ENCODE results near the gene PAK6.

Gene PAK6

DNA sequence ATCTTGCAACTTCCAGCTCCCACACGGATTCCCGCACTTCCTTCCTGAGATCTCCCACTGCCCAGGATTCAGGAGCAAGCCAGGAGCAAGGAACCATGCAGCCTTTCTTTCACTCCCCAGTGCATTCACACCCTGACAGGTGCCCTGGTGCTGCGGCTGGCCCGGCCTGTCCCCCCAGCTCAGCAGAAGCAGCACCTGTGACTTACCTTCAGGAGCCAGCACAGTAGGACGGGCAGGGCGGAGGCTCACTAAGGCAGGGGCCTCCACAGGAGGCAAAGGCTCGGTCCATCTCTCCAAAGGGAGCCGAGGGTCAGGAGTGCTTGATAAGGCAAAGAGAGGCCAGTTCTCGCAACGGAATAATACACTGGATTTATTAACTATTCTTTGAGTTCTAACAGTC lies 39.2 kb downstream of the PAK6 start:
- DNase-seq = no peak

- DNase-seq = peak; percentile 82 to 84
These were observed 40.7 kb downstream of the PAK6 start for GRCh38 chr15:40279437-40280141.

DNA sequence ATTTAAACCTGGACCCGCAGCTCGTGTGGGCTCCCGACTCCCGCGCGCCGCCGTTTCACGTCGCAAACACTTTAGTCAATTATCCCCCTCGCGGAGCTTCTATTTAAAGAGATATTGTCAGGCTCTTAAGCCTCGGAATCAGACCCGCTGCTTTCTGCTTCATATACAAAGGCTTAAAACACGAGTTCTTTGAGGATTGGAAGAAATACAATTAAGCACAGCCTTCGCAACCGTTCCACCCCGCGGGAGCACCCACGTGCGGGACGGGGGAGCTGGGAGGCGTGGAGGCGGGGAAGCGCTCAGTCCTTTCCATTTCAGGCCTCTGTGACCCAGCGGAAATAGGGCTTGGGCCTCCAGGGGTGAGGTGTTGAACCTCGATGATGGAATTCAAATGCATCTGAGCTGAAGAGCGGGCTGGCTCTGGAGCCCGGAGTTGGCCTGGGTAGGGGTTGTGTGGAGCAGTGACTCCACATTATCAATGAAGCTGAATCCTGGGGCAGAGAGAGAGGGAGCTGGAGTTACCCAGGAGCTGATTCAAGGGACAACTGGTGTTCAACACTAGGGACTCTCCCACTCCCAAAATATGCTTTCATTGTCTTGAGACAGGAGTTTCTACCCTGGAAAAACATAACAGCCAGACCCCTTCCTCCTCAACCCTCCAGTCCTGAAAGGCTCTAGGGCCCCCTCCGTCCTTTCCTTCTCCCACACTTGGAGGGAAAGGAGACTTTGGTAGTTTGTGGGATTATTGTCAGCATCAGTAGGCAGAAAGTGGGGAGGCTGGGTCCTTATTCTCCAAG lies 41.6 kb downstream of the PAK6 start:
- no peak for DNase-seq

- DNase-seq = no peak
These were observed 42.4 kb downstream of the PAK6 start for GRCh38 chr15:40281057-40281800.

- DNase-seq = no peak
These were observed 42.9 kb downstream of the PAK6 start for GRCh38 chr15:40281801-40282146.

DNA sequence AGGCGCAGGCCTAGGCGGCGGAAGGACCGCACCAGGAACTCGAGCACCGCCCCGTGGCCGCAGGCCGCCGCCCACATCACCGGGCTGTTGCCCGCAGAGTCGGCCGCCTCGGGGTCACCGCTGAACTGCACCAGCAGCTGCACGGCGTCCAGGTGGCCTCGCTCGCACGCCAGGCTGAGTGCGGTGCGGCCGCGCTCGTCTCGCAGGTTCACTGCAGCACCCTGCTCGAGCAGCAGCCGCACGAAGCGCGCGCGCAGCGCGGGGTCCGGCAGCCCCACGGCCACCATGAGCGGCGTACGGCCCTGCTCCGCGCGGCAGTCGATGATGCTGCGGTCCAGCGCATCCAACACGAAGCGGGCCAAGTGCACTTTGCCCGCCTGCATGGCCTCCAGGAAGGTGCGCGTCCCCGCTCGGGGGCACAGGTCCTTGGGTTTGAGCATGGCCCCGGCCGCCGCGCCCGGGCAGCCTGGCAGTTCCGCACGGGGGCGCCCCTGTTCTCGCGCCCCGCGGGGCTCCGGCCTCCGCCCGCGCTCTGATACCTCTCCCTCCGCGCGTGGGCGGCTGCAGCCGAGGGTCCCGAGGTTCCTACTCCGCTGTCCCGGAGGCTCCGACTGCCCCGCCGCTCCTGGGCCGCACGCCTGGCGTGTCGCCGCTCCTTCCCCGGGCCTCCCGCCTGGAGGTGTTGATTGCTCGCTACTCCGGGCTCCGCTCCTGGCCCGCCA lies 43.4 kb downstream of the PAK6 start:
- peak; percentile 71 to 79 for DNase-seq

- DNase-seq = no peak
These were observed 44.2 kb downstream of the PAK6 start, which contains the start of gene ANKRD63 for GRCh38 chr15:40282869-40283614. TSS of gene ANKRD63 (minus strand) at chr15:40283064. CDS start at chr15:40282586, 478 bp downstream.

- no peak for DNase-seq
These were observed 44.9 kb downstream of the PAK6 start for GRCh38 chr15:40283615-40284300.

DNA sequence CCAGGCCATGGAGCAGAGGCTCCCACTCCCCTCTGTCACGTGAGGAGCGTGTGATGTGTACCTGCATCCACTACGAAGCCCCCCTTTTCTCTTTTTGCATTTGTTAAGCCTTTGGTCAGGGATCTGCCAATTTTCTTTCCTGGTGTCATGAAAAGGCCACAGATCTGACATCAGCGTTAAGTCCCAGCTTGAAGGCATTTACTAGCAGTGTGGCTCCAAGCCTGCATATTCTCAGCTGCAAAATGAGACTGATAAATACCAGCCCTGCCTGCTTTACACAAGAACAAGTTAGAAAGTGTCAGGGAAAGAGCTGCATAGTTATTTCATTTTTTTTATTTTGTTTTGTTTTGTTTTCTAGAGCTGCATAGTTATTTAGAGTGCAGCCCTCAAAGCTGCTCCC lies 46.3 kb downstream of the PAK6 start:
- DNase-seq = no peak

DNA sequence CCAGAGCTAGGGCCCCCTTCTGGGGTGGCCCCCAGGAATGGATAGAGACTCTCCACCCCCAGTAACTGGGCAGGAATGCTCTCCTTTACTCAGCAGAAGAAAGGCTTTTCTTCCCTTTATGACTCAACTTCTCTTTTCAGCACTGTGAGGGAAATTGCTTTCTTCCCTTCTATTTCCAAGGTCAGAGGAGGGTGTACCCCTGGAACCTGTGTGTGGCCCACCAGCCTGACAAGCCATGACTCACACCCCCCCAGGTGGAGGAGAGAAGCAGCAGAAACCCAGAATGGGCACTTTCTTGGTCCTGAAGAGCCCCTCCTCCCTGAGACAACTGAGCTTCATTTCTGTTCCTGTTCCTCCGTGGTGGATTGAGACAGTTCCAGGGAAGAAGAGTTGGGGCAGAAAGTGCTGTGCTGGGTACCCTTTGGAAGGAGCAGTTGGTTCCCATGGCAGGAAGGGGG lies 46.7 kb downstream of the PAK6 start:
- no peak for DNase-seq

GRCh38 chr15:40286061-40286532 lies 47.2 kb downstream of the PAK6 start:
- DNase-seq = no peak

DNA sequence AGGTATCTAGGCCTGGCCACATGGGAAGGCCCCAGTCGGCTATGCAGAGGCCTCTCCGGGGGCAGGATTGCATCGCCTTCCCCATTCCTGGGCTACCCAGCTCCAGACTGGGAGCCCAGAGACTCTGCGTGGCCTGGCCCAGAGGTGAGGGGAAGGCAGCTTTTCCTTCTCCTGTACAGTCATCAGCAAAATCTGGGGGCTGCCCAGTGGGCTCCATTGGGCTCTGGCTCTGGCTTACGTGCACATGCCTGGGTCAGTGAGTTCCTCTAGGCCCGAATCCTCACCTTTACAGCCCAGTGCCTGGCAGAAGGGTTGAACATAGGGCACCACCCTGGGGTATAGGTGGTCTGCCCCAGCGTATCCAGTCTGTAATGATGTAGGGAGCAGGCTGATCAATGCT lies 47.9 kb downstream of the PAK6 start:
- DNase-seq = no peak

DNA sequence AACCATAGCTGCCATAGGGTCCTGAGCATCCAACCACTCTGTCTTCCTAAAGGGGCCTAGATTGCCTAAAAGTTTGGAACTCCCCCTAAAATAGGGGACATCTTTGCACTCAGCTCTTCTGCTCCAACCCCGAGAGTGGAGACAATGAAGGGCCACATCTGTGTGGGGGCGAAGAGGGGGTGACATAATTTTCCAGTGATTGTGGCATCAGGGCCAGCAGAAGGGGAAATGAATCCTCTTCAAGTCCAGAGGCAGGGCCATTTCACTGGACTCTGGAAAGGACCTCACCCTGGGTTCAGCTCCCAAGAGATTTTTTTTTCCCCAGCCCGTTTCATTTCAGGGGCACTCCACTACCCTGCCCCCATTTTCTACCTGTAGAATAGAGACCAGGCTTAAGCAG lies 48.6 kb downstream of the PAK6 start:
- no peak for DNase-seq

- DNase-seq = no peak
These were observed 49.1 kb downstream of the PAK6 start for GRCh38 chr15:40287968-40288367.

DNA sequence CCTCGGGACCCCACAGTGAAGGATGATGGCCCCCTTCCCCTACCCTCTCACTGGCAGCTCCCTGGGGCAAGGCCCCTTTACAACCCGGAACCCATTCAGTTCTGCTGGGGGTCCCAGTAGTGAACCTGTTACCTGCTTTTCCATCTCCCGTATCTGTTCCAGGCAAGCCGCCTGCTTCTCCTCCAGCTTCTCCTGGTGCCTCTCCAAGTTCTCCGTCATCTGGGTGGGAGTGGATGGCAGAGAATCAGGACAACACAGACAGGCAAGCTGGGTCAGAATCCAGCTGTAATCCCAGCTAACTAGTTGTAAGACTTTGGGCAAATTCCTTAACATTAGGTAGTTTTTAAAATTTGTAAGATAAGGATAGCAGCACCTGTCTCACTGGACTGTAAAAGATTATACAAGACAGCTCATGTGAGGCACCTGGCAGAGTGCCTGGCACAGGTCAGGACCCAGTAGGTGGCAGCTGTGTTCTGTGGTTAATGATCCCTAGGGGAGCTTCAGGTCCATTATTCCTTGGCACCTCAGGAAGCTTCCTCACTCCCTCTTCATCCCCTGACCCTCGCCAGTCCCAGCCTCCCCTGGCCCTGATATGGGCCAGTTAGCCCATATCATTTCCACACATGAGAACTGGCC lies 50.4 kb downstream of the PAK6 start:
- no peak for DNase-seq

GRCh38 chr15:40290545-40290917 lies 51.7 kb downstream of the PAK6 start:
- no peak for DNase-seq

GRCh38 chr15:40290918-40291574 lies 52.2 kb downstream of the PAK6 start:
- no peak for DNase-seq

DNA sequence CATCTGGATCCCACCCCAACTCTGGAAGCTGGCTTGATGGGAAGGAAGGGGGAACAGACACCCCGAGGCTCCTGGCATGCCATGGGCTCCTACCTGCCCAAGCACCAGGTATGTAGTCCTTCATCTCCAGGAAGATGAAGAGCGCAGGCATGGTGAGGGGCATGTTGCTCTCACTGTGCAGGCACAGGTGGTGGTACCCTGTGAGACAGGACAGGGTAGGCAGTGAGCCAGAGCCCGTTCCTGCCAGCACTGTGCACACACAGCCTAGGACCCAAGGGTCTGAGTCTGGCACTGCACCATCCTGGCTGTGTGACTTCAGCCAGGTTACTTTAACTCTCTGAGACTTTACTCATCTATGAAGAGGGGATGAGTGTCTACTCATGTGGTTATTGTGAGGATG lies 53.4 kb downstream of the PAK6 start:
- no peak for DNase-seq

DNA sequence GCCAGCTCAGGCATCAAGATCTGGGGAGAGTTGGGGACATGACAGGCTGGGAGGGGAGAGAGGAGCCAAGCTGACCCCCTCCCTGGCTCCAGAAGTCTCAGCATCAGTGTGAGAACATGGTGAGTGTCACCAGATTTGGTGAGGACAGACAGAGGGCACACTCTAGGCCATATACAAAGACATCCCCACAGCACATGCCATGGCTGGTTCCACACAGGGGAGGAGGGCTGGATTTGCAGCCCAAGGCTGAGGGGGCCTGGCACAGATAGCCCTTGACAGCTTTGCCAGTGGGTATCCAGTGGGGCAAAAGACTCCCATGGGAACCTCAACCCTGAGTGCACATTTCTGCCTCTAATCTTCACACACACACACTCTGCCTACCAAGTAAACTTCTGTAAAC lies 54.1 kb downstream of the PAK6 start:
- DNase-seq = no peak

Data from activated T-cell treated with anti-CD3 and anti-CD28 coated beads, Interleukin-2, amount 50 U/mL, for 48 hours (primary cell).